ENCODE results near the gene PHF21B. TPM values are rescaled to one million over a fixed set of nuclear protein-coding genes. Genes with fewer than 3 reads are reported as not detected.

Gene PHF21B
- total and polyA plus RNA-seq, 2 donors (not counting 3 experiments of a cell fraction or from before 2014, with no cell fraction given), result not detected

DNA sequence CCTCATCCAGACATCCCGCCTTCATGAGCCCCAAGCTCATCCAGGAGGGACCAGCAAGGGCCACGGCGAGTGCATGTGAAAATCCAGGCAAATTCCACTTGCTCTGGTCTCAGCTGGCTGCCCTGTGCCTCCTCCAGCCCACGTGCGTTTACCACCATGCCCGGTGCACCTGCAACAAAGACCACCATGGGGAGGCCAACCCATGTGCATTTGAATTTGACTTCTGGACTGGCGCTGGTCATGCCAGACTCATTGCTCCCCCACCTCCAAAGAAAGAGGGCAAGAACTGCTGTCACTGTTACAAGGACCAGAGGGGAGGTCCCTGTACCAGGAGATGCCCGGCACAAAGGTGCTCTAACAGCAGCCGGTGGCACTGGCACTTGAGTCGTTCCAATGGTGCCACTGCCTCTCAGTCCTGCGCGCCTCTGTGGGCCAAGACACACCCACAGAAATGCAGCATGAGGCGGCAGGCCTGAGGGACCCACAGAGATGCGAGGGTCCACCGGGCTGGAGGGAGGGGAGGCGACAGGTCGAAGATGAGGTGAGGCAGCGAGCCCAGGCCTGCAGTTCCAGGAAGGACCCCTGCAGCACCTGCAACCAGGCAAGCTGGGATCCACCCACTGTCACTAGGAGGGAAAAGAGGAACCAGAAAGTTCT is 80.3 kb downstream of the PHF21B start:
- BruUV-seq (replicated peaks), result no TSS peak
- no peaks in the 10 kb centered on the region for H3K36me3 ChIP-seq (ENCODE audit: control insufficient read depth in 2 of 2, extremely low read depth in 1 of 2, insufficient read depth in 2 of 2, low read length in 2 of 2)
- H3K27ac ChIP-seq (ENCODE audit: insufficient read depth, low read depth, low read length), result no peak overlapping the region
- ChIA-PET CTCF (no interaction called here), POLR2A (no interaction called here)
- H3K9me1 ChIP-seq (replicated peaks; ENCODE audit: control insufficient read depth, extremely low read depth, insufficient read depth, low read length), result no peaks in the 10 kb centered on the region
- H3K79me2 ChIP-seq (ENCODE audit: control insufficient read depth, insufficient read depth, low read length), result no peaks in the 10 kb centered on the region
- intact Hi-C loops (cut with micrococcal nuclease) (no loop called here), dilution Hi-C loops (cut with MboI; ENCODE audit: extremely low pct_ligation_motif_present, low sequenced_read_pairs) (no loop called here)
- H3K4me1 ChIP-seq (ENCODE audit: control insufficient read depth, extremely low read depth, insufficient read depth, low read length), result no peaks in the 10 kb centered on the region
- H2AFZ ChIP-seq (ENCODE audit: low read depth, low read length), result no peak overlapping the region
- H3K27me3 ChIP-seq (ENCODE audit: control insufficient read depth in 2 of 2, insufficient read depth in 2 of 2, low read length in 2 of 2), result no peaks in the 10 kb centered on the region
- no peak overlapping the region for H3K4me2 ChIP-seq (ENCODE audit: insufficient read depth, low read length)
- no peak for TF ChIP-seq MAX (IDR thresholded peaks at IDR 0.05; ENCODE audit: insufficient read depth, insufficient read length)
- TF ChIP-seq JUN (IDR thresholded peaks at IDR 0.05; ENCODE audit: borderline replicate concordance, insufficient read depth, insufficient read length, low read depth), result no peak
- TF ChIP-seq EZH2 (IDR thresholded peaks at IDR 0.05; ENCODE audit: borderline replicate concordance, low read depth, low read length, severe bottlenecking), result no peak
- no peak for TF ChIP-seq MYC (IDR thresholded peaks at IDR 0.05; ENCODE audit: low read depth, low read length)
- TF ChIP-seq POLR2AphosphoS5 (IDR thresholded peaks at IDR 0.05; ENCODE audit: insufficient read depth, low read depth, low read length), result no peak
- TF ChIP-seq POLR2A (IDR thresholded peaks at IDR 0.05; ENCODE audit: low read depth, low read length), result no peak
- TF ChIP-seq, protein P1, sequence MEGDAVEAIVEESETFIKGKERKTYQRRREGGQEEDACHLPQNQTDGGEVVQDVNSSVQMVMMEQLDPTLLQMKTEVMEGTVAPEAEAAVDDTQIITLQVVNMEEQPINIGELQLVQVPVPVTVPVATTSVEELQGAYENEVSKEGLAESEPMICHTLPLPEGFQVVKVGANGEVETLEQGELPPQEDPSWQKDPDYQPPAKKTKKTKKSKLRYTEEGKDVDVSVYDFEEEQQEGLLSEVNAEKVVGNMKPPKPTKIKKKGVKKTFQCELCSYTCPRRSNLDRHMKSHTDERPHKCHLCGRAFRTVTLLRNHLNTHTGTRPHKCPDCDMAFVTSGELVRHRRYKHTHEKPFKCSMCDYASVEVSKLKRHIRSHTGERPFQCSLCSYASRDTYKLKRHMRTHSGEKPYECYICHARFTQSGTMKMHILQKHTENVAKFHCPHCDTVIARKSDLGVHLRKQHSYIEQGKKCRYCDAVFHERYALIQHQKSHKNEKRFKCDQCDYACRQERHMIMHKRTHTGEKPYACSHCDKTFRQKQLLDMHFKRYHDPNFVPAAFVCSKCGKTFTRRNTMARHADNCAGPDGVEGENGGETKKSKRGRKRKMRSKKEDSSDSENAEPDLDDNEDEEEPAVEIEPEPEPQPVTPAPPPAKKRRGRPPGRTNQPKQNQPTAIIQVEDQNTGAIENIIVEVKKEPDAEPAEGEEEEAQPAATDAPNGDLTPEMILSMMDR (IDR thresholded peaks at IDR 0.05; ENCODE audit: extremely low read depth in 1 of 2, insufficient read depth in 1 of 2, low read depth in 1 of 2, low read length in 2 of 2), result no peak
- no peak for TF ChIP-seq GATA2 (IDR thresholded peaks at IDR 0.05; ENCODE audit: insufficient read depth, insufficient read length, low read depth, low read length)
- TF ChIP-seq FOS (IDR thresholded peaks at IDR 0.05; ENCODE audit: borderline replicate concordance, insufficient read depth, low read length), result no peak
- FAIRE-seq (no peak), DNase-seq (ENCODE audit: low read depth, low spot score) (no peak)
- H3K4me3 ChIP-seq (replicated peaks in 1 of 3; ENCODE audit: insufficient read depth in 1 of 3, low read depth in 1 of 3, low read length in 3 of 3), result no peak overlapping the region
- H4K20me1 ChIP-seq (replicated peaks; ENCODE audit: control insufficient read depth, extremely low read depth, insufficient read depth, low read length), result no peaks in the 10 kb centered on the region
- no peaks in the 10 kb centered on the region for H3K9me3 ChIP-seq (replicated peaks; ENCODE audit: control insufficient read depth, insufficient read depth, low read length)
- H3K9ac ChIP-seq (replicated peaks; ENCODE audit: extremely low read depth, insufficient read depth, low read length), result no peak overlapping the region
